ENCODE measurements around the gene RALGPS2.

The RALGPS2 gene

DNA sequence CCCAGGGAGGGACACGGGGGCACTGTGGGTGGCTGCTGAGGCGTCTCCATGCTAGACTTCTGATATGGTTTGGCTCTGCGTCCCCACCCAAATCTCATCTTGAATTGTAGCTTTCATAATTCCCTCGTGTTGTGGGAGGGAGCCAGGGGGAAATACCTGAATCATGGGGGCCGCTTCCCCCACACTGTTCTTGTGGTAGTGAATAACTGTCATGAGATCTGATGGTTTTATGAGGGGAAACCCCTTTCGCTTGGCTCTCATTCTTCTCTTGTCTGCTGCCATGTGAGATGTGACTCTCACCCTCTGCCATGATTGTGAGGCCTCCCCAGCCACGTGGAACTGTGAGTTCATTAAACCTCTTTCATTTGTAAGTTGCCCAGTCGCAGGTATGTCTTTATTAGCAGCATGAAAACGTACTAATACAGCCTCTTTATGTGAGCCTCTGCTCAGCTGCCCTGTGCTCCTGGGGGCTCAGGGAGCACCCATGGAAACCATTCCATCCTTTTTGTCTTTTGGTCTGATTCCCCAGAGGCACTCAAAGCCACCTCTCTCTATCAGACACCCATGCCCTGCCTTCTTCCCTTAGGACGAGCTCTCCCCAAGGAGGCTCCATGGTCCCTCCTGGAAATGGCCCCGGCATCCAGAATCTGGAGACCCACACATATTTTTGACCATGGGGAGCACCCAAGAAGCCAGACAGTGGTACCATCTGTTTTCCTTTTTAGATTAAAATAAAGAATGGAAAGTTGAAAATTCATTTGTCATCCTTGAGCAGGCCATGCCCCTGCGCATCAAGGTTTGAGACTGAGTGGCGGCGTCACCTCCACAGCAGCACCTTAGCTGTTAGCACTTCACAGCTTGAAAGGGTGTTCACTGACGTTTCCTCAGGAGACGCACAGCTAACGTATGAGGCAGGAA lies 234.8 kb downstream of the RALGPS2 start:
- no peaks in the 10 kb centered on the region for H3K9me3 ChIP-seq (ENCODE audit: control insufficient read depth, insufficient read depth, low read depth, low read length)
- TF ChIP-seq SP7 (tag by site-specific recombination; IDR thresholded peaks at IDR 0.05) = no peak
- TF ChIP-seq KLF7 (tag by site-specific recombination; IDR thresholded peaks at IDR 0.05; ENCODE audit: borderline replicate concordance) = no peak
- TF ChIP-seq ZNF37A (tag by site-specific recombination; IDR thresholded peaks at IDR 0.05) = no peak
- TF ChIP-seq SP3 (tag by site-specific recombination; IDR thresholded peaks at IDR 0.05) = no peak
- no peak for TF ChIP-seq ZNF585B (tag by site-specific recombination; IDR thresholded peaks at IDR 0.05)
- no peak for TF ChIP-seq SALL2 (tag by site-specific recombination; IDR thresholded peaks at IDR 0.05; ENCODE audit: borderline replicate concordance)
- no peak for TF ChIP-seq OVOL3 (tag by site-specific recombination; IDR thresholded peaks at IDR 0.05)
- TF ChIP-seq MEIS1 (CRISPR knock-in tag; IDR thresholded peaks at IDR 0.05; ENCODE audit: borderline replicate concordance) = no peak
- TF ChIP-seq, protein P1, sequence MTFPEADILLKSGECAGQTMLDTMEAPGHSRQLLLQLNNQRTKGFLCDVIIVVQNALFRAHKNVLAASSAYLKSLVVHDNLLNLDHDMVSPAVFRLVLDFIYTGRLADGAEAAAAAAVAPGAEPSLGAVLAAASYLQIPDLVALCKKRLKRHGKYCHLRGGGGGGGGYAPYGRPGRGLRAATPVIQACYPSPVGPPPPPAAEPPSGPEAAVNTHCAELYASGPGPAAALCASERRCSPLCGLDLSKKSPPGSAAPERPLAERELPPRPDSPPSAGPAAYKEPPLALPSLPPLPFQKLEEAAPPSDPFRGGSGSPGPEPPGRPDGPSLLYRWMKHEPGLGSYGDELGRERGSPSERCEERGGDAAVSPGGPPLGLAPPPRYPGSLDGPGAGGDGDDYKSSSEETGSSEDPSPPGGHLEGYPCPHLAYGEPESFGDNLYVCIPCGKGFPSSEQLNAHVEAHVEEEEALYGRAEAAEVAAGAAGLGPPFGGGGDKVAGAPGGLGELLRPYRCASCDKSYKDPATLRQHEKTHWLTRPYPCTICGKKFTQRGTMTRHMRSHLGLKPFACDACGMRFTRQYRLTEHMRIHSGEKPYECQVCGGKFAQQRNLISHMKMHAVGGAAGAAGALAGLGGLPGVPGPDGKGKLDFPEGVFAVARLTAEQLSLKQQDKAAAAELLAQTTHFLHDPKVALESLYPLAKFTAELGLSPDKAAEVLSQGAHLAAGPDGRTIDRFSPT (tag by site-specific recombination; IDR thresholded peaks at IDR 0.05) = no peak
- no peak for TF ChIP-seq ZNF10 (tag by site-specific recombination; IDR thresholded peaks at IDR 0.05)
- TF ChIP-seq, protein P2, sequence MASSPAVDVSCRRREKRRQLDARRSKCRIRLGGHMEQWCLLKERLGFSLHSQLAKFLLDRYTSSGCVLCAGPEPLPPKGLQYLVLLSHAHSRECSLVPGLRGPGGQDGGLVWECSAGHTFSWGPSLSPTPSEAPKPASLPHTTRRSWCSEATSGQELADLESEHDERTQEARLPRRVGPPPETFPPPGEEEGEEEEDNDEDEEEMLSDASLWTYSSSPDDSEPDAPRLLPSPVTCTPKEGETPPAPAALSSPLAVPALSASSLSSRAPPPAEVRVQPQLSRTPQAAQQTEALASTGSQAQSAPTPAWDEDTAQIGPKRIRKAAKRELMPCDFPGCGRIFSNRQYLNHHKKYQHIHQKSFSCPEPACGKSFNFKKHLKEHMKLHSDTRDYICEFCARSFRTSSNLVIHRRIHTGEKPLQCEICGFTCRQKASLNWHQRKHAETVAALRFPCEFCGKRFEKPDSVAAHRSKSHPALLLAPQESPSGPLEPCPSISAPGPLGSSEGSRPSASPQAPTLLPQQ (tag by site-specific recombination; IDR thresholded peaks at IDR 0.05) = no peak
- TF ChIP-seq HOXA7 (CRISPR knock-in tag; IDR thresholded peaks at IDR 0.05; ENCODE audit: borderline replicate concordance) = no peak
- TF ChIP-seq KLF10 (tag by site-specific recombination; IDR thresholded peaks at IDR 0.05) = no peak
- CTCF ChIA-PET = interaction anchor here (0.9 kb wide), 1 partner anchor 43 kb away, joined by 3 read pairs; no protein-coding TSS in a partner anchor
- no peak overlapping the region for H3K4me3 ChIP-seq (ENCODE audit: low read depth, low read length)
- H3K27ac ChIP-seq (ENCODE audit: extremely low read depth, low read depth, low read length) = no peak overlapping the region
- H3K4me1 ChIP-seq (ENCODE audit: control insufficient read depth, insufficient read depth, low read length) = no peaks in the 10 kb centered on the region
- POLR2A ChIA-PET = no interaction called here
- no peaks in the 10 kb centered on the region for H3K36me3 ChIP-seq (ENCODE audit: control insufficient read depth in 2 of 2, insufficient read depth in 1 of 2, low read length in 2 of 2)

GRCh38 chr1:178960482-178961240 lies 235.6 kb downstream of the RALGPS2 start:
- ChIA-PET CTCF (no interaction called here), POLR2A (no interaction called here)
- Histone ChIP-seq H3K36me3 (ENCODE audit: control insufficient read depth in 2 of 2, insufficient read depth in 1 of 2, low read length in 2 of 2) (no peaks in the 10 kb centered on the region), H3K4me3 (ENCODE audit: low read depth, low read length) (no peak overlapping the region), H3K4me1 (ENCODE audit: control insufficient read depth, insufficient read depth, low read length) (no peaks in the 10 kb centered on the region), H3K27ac (ENCODE audit: extremely low read depth, low read depth, low read length) (no peak overlapping the region), H3K9me3 (ENCODE audit: control insufficient read depth, insufficient read depth, low read depth, low read length) (no peaks in the 10 kb centered on the region)
- TF ChIP-seq BCL11A (tag by site-specific recombination; IDR thresholded peaks at IDR 0.05; ENCODE audit: low read depth) (no peak), ZNF132 (tag by site-specific recombination; IDR thresholded peaks at IDR 0.05; ENCODE audit: borderline replicate concordance) (no peak)

DNA sequence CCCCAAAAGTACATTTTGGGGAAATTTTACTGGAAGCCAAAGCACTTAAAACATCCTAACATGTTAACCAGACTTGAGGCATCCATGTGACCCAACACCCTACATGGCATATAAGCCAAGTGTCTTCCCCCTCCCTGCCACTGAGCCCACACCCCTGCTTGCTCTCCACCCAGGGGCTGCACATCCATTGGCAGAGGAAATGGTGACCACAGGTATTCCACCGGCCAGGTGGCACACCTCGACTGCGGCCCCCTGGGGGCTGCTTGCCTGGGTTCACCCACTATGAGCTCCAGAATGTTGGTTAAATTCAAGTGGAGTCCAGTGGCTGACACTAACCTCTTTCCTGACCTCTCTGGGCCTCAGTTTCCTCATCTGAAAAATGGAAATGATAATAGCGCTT lies 236.3 kb downstream of the RALGPS2 start:
- POLR2A ChIA-PET = no interaction called here
- no peaks in the 10 kb centered on the region for H3K9me3 ChIP-seq (ENCODE audit: control insufficient read depth, insufficient read depth, low read depth, low read length)
- no peaks in the 10 kb centered on the region for H3K36me3 ChIP-seq (ENCODE audit: control insufficient read depth in 2 of 2, insufficient read depth in 1 of 2, low read length in 2 of 2)
- no peak overlapping the region for H3K27ac ChIP-seq (ENCODE audit: extremely low read depth, low read depth, low read length)
- H3K4me3 ChIP-seq (ENCODE audit: low read depth, low read length) = no peak overlapping the region
- CTCF ChIA-PET = no interaction called here
- no peaks in the 10 kb centered on the region for H3K4me1 ChIP-seq (ENCODE audit: control insufficient read depth, insufficient read depth, low read length)
- no peak for TF ChIP-seq KLF8 (tag by site-specific recombination; IDR thresholded peaks at IDR 0.05)
- no peak for TF ChIP-seq ZIC2 (tag by site-specific recombination; IDR thresholded peaks at IDR 0.05)
- no peak for TF ChIP-seq ZNF791 (tag by site-specific recombination; IDR thresholded peaks at IDR 0.05)
- TF ChIP-seq, protein P3, sequence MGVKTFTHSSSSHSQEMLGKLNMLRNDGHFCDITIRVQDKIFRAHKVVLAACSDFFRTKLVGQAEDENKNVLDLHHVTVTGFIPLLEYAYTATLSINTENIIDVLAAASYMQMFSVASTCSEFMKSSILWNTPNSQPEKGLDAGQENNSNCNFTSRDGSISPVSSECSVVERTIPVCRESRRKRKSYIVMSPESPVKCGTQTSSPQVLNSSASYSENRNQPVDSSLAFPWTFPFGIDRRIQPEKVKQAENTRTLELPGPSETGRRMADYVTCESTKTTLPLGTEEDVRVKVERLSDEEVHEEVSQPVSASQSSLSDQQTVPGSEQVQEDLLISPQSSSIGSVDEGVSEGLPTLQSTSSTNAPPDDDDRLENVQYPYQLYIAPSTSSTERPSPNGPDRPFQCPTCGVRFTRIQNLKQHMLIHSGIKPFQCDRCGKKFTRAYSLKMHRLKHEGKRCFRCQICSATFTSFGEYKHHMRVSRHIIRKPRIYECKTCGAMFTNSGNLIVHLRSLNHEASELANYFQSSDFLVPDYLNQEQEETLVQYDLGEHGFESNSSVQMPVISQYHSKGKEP (tag by site-specific recombination; IDR thresholded peaks at IDR 0.05) = no peak
- TF ChIP-seq PRDM1 (tag by site-specific recombination; IDR thresholded peaks at IDR 0.05) = no peak
- TF ChIP-seq BCL11A (tag by site-specific recombination; IDR thresholded peaks at IDR 0.05; ENCODE audit: low read depth) = no peak
- TF ChIP-seq ZNF138 (tag by site-specific recombination; IDR thresholded peaks at IDR 0.05; ENCODE audit: borderline replicate concordance) = no peak
- TF ChIP-seq, protein P4, sequence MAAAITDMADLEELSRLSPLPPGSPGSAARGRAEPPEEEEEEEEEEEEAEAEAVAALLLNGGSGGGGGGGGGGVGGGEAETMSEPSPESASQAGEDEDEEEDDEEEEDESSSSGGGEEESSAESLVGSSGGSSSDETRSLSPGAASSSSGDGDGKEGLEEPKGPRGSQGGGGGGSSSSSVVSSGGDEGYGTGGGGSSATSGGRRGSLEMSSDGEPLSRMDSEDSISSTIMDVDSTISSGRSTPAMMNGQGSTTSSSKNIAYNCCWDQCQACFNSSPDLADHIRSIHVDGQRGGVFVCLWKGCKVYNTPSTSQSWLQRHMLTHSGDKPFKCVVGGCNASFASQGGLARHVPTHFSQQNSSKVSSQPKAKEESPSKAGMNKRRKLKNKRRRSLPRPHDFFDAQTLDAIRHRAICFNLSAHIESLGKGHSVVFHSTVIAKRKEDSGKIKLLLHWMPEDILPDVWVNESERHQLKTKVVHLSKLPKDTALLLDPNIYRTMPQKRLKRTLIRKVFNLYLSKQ (tag by site-specific recombination; IDR thresholded peaks at IDR 0.05; ENCODE audit: borderline replicate concordance) = no peak
- no peak for TF ChIP-seq ZNF521 (tag by site-specific recombination; IDR thresholded peaks at IDR 0.05)
- no peak for TF ChIP-seq GLI4 (tag by site-specific recombination; IDR thresholded peaks at IDR 0.05)

Measured in HEK293 (cell line).